ENCODE results near the gene CYP2B6.
"Not testable (repeated sequence)": the region's sequence is repeated elsewhere in the genome, so short reads cannot be mapped to it uniquely, and the experiment has no call there.

The CYP2B6 gene

DNA sequence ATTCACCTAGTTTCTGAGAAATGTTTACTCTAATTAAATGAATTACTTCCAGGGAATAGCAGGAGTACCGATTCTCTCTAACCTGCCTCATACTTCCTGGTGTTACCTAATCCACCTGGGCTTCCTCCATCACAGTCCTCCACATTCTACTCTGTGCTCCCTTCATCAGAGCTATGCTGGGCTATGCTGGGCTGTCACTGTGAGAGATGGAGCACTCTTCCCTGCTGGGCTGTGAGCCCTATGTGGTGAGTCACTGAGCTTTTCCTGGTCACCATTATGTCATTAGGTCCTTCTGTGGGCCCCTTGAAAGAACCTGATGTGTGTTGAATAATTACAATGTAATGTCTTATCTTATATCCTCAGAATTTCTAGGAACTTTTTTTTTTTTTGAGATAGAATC lies 54.0 kb downstream of the CYP2B6 start:
- H3K27ac ChIP-seq (ENCODE audit: low read length); H3K9me3 ChIP-seq (ENCODE audit: insufficient read depth, low read depth, low read length); H3K4me3 ChIP-seq (ENCODE audit: low read length); H3K9ac ChIP-seq (ENCODE audit: low read depth, low read length); H3K4me1 ChIP-seq (ENCODE audit: insufficient read depth, low read length); H3K27me3 ChIP-seq (ENCODE audit: insufficient read depth, low read length); H3K36me3 ChIP-seq (ENCODE audit: insufficient read depth, low read depth, low read length): not testable (repeated sequence)

DNA sequence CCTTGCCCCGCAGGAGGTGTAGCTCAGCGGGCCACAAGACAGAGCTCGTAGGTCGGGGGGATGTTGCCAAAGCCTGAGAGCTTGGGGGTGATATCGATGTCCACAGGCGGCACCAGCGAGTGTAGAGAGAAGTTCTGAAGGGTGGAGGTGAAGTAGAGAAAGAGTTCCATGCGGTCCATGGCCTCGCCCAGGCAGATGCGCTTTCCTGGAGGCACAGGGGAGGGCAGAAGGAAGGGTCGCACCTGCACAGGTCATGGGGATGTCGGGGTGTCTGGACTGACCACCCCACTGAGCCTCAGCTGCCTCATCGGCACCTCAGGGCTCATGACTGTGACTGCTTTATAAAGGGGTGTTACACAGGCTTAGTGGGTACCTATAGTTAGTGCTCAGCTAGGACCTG lies 59.3 kb downstream of the CYP2B6 start:
- H3K9me3 ChIP-seq (ENCODE audit: insufficient read depth, low read depth, low read length): no peaks in the 10 kb centered on the region
- no peaks in the 10 kb centered on the region for H3K27me3 ChIP-seq (ENCODE audit: insufficient read depth, low read length)
- H3K36me3 ChIP-seq (ENCODE audit: insufficient read depth, low read depth, low read length): no peaks in the 10 kb centered on the region
- H3K27ac ChIP-seq (ENCODE audit: low read length): no peak overlapping the region
- no peak overlapping the region for H3K9ac ChIP-seq (ENCODE audit: low read depth, low read length)
- no peak overlapping the region for H3K4me3 ChIP-seq (ENCODE audit: low read length)
- no peaks in the 10 kb centered on the region for H3K4me1 ChIP-seq (ENCODE audit: insufficient read depth, low read length)

DNA sequence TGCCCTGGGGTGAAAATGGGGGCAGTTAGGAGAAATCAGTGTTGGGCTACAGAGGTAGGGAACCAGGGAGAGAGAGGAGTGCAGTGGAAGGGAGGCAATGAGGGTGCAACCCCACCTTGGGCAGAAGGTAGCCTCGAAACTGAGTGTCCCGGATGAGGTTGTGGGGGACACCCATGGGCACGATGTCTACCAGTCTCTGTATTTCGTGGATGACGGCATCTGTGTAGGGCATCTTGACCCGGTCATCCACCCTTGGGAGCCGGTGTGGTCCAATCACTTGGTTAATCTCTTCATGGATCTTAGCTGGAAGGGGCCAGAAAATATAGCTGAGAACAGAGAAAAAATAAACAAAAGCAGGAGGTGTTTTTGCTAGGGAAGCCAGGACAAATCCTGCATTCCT lies 61.1 kb downstream of the CYP2B6 start:
- H3K36me3 ChIP-seq (ENCODE audit: insufficient read depth, low read depth, low read length); H3K4me1 ChIP-seq (ENCODE audit: insufficient read depth, low read length); H3K9me3 ChIP-seq (ENCODE audit: insufficient read depth, low read depth, low read length); H3K27me3 ChIP-seq (ENCODE audit: insufficient read depth, low read length); H3K4me3 ChIP-seq (ENCODE audit: low read length); H3K27ac ChIP-seq (ENCODE audit: low read length); H3K9ac ChIP-seq (ENCODE audit: low read depth, low read length): not testable (repeated sequence)

DNA sequence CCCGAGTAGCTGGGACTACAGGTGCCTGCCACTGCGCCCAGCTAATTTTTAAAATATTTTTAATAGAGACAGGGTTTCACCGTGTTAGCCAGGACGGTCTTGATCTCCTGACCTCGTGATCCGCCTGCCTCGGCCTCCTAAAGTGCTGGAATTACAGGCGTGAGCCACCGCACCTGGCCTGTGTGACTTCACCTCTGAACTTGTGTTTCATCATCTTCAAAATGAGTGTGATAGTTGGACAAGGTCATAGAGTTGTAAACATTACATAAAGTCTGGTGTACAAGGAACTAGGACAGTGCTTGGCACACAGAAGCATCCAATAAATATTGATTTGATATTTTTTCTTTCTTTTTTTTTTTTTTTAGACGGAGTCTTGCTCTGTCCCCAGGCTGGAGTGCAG lies 62.2 kb downstream of the CYP2B6 start:
- not testable (repeated sequence) for H3K9me3 ChIP-seq (ENCODE audit: insufficient read depth, low read depth, low read length); H3K27me3 ChIP-seq (ENCODE audit: insufficient read depth, low read length); H3K36me3 ChIP-seq (ENCODE audit: insufficient read depth, low read depth, low read length); H3K4me3 ChIP-seq (ENCODE audit: low read length); H3K27ac ChIP-seq (ENCODE audit: low read length); H3K9ac ChIP-seq (ENCODE audit: low read depth, low read length); H3K4me1 ChIP-seq (ENCODE audit: insufficient read depth, low read length)

DNA sequence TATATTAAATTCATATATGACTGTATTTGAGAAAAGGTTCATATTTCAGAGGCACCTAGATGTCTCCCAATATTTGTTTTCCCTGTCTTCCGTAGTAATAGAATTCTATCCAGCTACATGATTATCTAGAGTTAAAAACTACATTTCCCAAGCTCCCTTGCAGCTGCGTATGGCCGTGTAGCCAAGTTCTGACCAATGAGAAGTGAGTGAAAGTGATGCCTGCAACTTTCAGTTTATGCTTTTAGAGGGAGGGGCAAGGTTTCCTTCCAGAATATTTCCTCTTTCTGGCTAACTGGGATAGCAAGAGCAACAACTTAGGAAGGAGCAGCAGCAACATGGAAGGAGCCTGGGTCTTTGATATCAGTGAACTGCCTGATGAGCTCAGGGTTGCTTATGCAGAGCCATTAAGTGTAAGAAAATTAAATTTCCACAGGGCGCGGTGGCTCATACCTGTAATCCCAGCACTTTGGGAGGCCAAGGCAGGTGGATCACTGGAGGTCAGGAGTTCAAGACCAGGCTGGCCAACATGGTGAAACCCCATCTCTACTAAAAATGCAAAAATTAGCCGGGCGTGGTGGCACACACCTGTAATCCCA lies 74.0 kb downstream of the CYP2B6 start:
- H3K9me3 ChIP-seq (ENCODE audit: insufficient read depth, low read depth, low read length): no peaks in the 10 kb centered on the region
- H3K27me3 ChIP-seq (ENCODE audit: insufficient read depth, low read length): peaks cover 9% of the 10 kb centered on the region; the same call in 1 of the 2 replicates
- no peak overlapping the region for H3K4me3 ChIP-seq (ENCODE audit: low read length)
- H3K9ac ChIP-seq (ENCODE audit: low read depth, low read length): no peak overlapping the region
- no peaks in the 10 kb centered on the region for H3K36me3 ChIP-seq (ENCODE audit: insufficient read depth, low read depth, low read length)
- no peaks in the 10 kb centered on the region for H3K4me1 ChIP-seq (ENCODE audit: insufficient read depth, low read length)
- no peak overlapping the region for H3K27ac ChIP-seq (ENCODE audit: low read length)
